GM19324 (cell line): ENCODE results near the gene CUX1.

Experiments
- ATAC-seq: cut with Tn5 transposase; IDR thresholded peaks from one replicate; pipeline ENCODE4 v1.9.1; 2021; ENCODE audit warnings: mild to moderate bottlenecking, moderate library complexity; ENCODE audit not compliant: unreplicated experiment, low FRiP score

The CUX1 gene

GRCh38 chr7:102248456-102249395, 431.3 kb downstream of the CUX1 start:
- ATAC-seq: no peak

- ATAC-seq: no peak
These were observed 434.3 kb downstream of the CUX1 start for GRCh38 chr7:102251531-102252365.

DNA sequence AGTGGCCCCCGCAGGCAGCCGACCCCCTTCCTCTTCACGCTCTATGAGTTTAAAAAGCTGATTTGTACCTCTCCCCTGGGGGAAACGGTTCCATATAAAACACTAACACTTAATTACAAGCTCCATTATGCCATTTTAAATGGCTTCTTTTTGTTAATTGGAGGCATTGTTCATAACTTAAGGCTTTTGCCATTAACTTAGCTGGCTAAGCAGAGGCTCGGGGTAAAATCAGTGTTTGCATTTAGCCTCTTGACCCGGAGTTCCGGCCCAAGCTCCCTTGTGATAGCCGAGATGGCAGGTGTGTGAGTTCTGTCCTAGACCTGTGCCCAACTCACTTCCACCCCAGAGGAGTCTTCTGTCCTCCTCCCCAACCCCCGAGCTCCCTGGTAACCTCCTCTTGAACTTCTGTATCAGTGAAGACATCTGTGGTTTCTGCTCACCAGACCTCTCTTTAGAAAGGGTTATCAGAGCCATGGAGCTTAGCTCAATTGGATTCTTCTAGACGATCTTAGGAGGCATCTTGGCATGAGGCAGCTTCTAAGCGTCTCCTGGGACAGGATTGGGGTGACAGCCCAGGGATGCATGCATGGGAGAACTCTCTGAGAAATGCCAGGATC, 435.0 kb downstream of the CUX1 start:
- ATAC-seq: no peak

DNA sequence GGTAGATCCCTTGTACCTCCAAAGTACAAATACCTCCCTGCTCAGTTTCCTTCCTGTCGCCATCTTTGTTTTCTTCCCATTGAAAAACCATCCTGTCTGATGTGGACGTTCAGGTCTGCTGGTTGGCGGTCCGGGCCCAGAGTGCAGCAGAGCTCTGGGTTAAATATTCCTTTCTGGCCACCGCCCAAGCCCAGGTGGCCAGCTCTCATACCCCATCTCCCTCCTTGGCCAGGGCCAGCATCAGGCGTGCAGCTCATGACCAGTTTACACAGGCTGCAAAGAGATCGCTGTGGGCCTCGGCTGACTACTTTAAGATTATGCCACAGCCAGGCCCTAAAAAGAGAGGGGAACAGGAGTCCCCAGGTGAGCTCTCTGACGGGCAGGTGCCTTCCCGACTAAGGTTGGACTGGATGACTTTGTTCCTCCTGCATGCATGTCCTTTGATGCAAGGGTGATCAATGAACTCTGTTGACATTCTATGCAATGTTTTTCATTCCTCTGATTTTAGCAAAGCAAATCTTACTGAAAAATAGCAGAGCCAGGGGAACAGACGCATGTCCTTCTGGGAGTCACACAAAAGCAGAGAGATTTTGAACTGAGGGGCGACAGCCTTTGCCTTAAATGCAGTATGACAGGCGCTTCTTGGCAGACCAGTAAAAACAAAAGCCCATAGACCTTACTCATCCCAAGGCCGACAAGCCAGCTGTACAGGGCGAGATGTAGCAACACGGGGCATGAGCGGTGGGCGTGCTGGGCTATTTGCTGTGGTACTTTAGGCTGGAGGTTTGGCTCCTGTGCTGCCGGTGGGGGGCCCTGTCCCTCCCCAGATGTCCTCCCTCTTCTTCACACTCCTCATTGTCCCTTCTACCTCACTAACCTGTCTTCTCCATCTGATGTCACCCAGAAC, 435.9 kb downstream of the CUX1 start:
- no peak for ATAC-seq

DNA sequence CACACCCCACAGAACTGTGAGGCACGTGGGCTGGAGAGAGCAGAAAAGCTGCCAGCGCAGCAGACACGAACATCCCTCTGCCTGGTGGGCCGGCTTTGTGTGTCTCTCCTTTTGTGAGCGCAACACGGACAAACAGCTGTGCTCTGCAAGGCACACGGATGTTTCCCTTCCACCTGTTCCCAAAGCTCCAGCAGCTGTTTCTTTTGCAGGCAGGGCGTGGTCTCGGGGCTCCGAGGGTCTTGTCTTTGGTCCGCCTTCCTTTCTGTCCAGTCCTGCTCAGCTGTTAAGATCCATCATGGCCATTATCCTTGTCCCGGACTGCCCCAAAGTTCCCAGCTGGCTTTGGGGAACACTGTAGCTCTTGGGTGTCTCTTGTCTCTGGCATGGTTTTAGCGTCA, 436.5 kb downstream of the CUX1 start:
- ATAC-seq: no peak

- ATAC-seq: no peak
These were observed 437.1 kb downstream of the CUX1 start for GRCh38 chr7:102254521-102254920.

GRCh38 chr7:102255501-102255900, 438.1 kb downstream of the CUX1 start:
- no peak for ATAC-seq

DNA sequence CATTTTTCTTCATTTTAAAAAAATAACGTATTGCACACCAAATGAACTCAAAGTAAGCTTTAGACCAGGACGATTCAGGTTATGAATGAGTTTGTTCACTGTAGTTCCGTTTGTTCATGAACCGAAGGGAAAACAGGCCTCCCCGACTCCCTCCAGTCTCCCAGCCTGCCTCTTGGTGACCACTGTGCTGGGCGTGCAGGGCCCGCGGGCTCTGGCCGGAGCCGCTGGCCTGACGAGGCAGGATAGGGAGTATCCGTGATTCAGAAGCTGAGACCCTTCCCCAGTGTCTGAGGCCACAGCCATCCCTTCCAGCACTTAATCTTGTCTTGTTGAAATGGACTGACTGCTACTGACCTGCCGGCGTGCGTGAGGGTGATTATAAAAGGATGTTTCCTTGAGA, 438.5 kb downstream of the CUX1 start:
- no peak for ATAC-seq

GRCh38 chr7:102258073-102258748, 440.8 kb downstream of the CUX1 start:
- no peak for ATAC-seq

- ATAC-seq: no peak
These were observed 441.3 kb downstream of the CUX1 start for GRCh38 chr7:102258749-102259107.

DNA sequence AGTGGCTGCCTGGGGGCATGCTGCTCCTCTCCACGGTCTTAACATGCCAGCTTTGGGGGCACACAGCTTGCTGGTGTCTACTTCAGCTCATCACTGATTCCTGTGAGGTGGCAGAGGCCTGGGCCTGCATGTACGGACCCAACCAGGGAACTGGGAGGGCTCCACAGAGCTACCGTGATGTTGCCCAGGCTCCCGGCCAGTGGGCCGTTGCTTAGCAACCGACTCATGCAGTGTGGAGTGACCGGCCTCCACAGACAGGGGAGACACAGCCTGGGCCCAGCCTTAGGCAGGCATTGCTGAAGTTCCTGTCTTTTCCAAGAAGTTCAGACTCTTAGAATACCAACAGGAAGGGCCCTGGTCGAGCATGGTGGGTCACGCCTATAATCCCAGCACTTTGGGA, 443.4 kb downstream of the CUX1 start:
- ATAC-seq: no peak

- ATAC-seq: no peak
These were observed 444.0 kb downstream of the CUX1 start for GRCh38 chr7:102261451-102261850.

DNA sequence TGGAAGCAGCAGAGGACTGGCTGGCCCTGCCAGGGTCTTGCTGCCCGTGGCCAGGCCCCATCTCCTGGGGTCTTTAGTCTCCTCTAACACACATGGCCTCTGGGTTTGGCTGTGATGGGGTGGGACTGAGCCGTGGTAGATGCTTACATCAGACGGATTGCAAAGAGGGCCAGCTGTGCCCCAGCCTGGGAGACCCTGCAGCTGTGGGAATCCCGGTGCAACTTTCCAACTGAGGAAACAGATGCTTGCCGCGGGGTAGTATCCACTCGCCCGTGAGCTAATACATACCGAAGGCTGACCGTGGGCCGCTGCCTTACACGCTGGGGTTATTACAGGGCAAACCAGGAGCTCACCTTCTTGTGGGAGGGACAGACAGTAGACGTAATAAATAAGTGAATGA, 445.1 kb downstream of the CUX1 start:
- no peak for ATAC-seq

- no peak for ATAC-seq
These were observed 447.0 kb downstream of the CUX1 start for GRCh38 chr7:102264367-102264891.

GRCh38 chr7:102266541-102266940, 449.1 kb downstream of the CUX1 start:
- no peak for ATAC-seq

DNA sequence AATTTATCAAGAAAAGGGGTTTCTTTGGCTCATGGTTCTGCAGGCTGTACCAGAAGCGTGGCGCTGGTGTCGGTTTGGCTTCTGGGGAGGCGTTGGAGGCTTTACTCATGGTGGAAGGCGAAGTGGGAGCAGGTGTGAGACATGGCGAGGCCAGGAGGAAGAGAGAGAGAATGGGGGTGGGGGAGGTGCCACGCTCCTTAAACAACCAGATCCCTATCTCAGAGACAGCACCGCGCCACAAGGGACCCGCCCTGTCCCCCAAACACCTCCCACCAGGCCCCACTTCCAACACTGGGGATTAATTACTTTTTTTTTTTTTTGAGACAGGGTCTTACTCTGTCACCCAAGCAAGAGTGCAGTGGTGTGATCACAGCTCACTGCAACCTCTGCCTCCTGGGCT, 451.2 kb downstream of the CUX1 start:
- no peak for ATAC-seq

- ATAC-seq: no peak
These were observed 452.9 kb downstream of the CUX1 start for GRCh38 chr7:102270178-102270887.

DNA sequence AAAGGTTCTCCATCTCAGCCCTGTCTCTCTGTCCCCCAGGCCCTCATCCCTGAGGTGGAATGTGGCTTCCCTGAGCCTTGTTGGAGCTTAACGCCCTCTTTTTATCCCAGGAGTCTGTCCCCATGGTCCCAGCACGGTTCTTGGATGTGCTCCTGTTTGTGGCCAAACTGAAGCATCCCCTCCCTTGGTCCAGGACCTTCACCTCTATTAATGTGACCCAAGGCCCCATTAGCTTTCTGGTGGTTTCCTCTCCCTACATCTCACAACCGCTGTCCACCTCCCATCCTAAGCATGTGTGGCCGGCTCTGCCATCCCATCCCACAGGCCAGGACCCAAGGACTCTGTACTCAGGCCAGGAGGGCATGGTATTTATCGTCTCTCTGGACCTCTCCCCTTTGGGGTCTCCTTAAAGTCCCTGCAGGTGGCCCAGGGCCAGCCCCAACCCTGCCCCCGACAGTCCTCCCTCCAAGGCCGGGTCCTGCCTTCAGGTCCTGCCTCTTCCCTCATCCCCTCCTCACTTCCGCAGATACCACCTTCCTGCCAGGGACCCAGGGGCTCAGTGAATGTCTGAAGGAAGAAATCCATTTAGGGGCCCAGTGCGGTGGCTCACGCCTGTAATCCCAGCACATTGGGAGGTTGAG, 453.9 kb downstream of the CUX1 start:
- ATAC-seq: no peak
